ENCODE results near the gene PCDHGC3.

The PCDHGC3 gene

DNA sequence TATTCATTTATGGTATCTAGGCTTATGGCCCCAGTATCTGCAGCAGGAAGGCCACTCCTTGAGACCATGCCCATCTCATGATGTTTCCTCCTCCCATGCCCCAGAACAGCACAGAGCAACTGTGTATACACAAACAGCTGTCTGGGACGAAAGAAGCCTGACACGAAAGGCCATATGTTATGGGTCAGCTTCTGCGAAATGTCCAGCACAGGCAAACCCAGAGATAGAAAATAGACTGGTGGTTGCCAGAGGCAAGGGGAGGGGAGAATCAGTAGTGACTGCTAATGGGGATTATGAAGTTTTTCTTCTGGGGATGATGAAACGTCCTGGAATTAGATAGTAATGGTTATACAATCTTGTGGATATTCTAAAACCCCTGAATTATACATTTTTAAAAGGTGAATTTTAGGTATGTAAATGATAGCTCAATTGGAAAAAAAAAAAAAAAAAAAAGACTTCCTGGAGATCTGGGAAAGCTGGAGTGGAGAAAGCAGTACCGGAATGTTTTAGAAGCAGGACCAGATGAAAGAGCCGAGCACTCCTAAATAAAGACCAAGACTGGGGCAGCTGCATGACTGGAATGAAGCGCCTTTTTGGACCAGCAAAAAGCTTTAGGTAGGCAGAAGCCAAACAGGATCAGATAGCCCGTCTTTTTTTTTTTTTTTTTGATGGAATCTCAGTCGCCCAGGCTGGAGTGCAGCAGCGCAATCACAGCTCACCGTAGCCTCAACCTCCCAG is 42.3 kb downstream of the PCDHGC3 start:
- Histone ChIP-seq H3K4me3 (ENCODE audit: low read depth, low read length) (no peak overlapping the region), H3K4me1 (ENCODE audit: control insufficient read depth, insufficient read depth, low read length) (peaks cover 8% of the 10 kb centered on the region), H3K27ac (ENCODE audit: extremely low read depth, low read depth, low read length) (no peak overlapping the region), H3K9me3 (ENCODE audit: control insufficient read depth, insufficient read depth, low read depth, low read length) (no peaks in the 10 kb centered on the region), H3K36me3 (ENCODE audit: control insufficient read depth in 2 of 2, insufficient read depth in 1 of 2, low read length in 2 of 2) (peaks cover 16 to 80% of the 10 kb centered on the region in 2 experiments)
- TF ChIP-seq KLF8 (tag by site-specific recombination; IDR thresholded peaks at IDR 0.05) = no peak
- no peak for TF ChIP-seq ZNF335 (tag by site-specific recombination; conservative IDR thresholded peaks at IDR 0.05)
- TF ChIP-seq ZNF132 (tag by site-specific recombination; IDR thresholded peaks at IDR 0.05; ENCODE audit: borderline replicate concordance) = no peak
- TF ChIP-seq, protein P1, sequence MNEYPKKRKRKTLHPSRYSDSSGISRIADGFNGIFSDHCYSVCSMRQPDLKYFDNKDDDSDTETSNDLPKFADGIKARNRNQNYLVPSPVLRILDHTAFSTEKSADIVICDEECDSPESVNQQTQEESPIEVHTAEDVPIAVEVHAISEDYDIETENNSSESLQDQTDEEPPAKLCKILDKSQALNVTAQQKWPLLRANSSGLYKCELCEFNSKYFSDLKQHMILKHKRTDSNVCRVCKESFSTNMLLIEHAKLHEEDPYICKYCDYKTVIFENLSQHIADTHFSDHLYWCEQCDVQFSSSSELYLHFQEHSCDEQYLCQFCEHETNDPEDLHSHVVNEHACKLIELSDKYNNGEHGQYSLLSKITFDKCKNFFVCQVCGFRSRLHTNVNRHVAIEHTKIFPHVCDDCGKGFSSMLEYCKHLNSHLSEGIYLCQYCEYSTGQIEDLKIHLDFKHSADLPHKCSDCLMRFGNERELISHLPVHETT (tag by site-specific recombination; IDR thresholded peaks at IDR 0.05) = no peak
- no peak for TF ChIP-seq ZNF629 (tag by site-specific recombination; IDR thresholded peaks at IDR 0.05)
- TF ChIP-seq ZSCAN16 (tag by site-specific recombination; IDR thresholded peaks at IDR 0.05) = no peak
- TF ChIP-seq ZNF843 (tag by site-specific recombination; IDR thresholded peaks at IDR 0.05) = no peak
- TF ChIP-seq ZNF16 (tag by site-specific recombination; IDR thresholded peaks at IDR 0.05; ENCODE audit: low read depth) = no peak
- TF ChIP-seq ZNF558 (tag by site-specific recombination; IDR thresholded peaks at IDR 0.05) = no peak
- TF ChIP-seq ZNF488 (tag by site-specific recombination; IDR thresholded peaks at IDR 0.05) = no peak
- no peak for TF ChIP-seq ZNF830 (tag by site-specific recombination; IDR thresholded peaks at IDR 0.05; ENCODE audit: low read depth)
- no peak for TF ChIP-seq WT1 (tag by site-specific recombination; IDR thresholded peaks at IDR 0.05)
- no peak for TF ChIP-seq SP7 (tag by site-specific recombination; IDR thresholded peaks at IDR 0.05)
- TF ChIP-seq ZNF596 (tag by site-specific recombination; IDR thresholded peaks at IDR 0.05) = no peak
- TF ChIP-seq TRIM28 (IDR thresholded peaks at IDR 0.05; ENCODE audit: borderline replicate concordance, low read length) = no peak
- no peak for TF ChIP-seq ZNF184 (tag by site-specific recombination; IDR thresholded peaks at IDR 0.05)
- TF ChIP-seq PRDM10 (tag by site-specific recombination; IDR thresholded peaks at IDR 0.05) = no peak
- no peak for TF ChIP-seq ZNF155 (tag by site-specific recombination; IDR thresholded peaks at IDR 0.05)
- ChIA-PET CTCF (interaction anchor here (0.6 to 1.5 kb wide), 4 partner anchors 40 to 121 kb away, joined by 3 to 9 read pairs (median 6); partner anchors contain the start of gene PCDHGA11), POLR2A (no interaction called here)

- peaks cover 16 to 84% of the 10 kb centered on the region in 2 experiments for H3K36me3 ChIP-seq (ENCODE audit: control insufficient read depth in 2 of 2, insufficient read depth in 1 of 2, low read length in 2 of 2)
- TF ChIP-seq ZNF280D (tag by site-specific recombination; IDR thresholded peaks at IDR 0.05) (no peak), INSM2 (tag by site-specific recombination; IDR thresholded peaks at IDR 0.05) (no peak), ZNF146 (tag by site-specific recombination; IDR thresholded peaks at IDR 0.05) (no peak), OSR2 (tag by site-specific recombination; IDR thresholded peaks at IDR 0.05) (no peak)
These were observed 42.9 kb downstream of the PCDHGC3 start for GRCh38 chr5:141518618-141519015.

More at GRCh38 chr5:141518618-141519015, 42.9 kb downstream of the PCDHGC3 start:
- POLR2A ChIA-PET = no interaction called here
- Histone ChIP-seq H3K9me3 (ENCODE audit: control insufficient read depth, insufficient read depth, low read depth, low read length) (no peaks in the 10 kb centered on the region), H3K4me1 (ENCODE audit: control insufficient read depth, insufficient read depth, low read length) (peaks cover 8% of the 10 kb centered on the region), H3K27ac (ENCODE audit: extremely low read depth, low read depth, low read length) (no peak overlapping the region), H3K4me3 (ENCODE audit: low read depth, low read length) (no peak overlapping the region)
- CTCF ChIA-PET = interaction anchor here (0.6 to 1.5 kb wide), 3 partner anchors 39 to 122 kb away, joined by 3 to 9 read pairs (median 8); partner anchors contain the start of gene PCDHGA11

All from HEK293 (cell line).